ENCODE data around the gene ZC3H7B. TPM values are rescaled to one million over a fixed set of nuclear protein-coding genes. Genes with fewer than 3 reads are reported as not detected.
A peak's percentile ranks its signal among the peaks of the same experiment; 100 is the strongest.

The ZC3H7B gene
- total RNA-seq, 1 experiment from 2014 or later = 34.8 TPM

GRCh38 chr22:41273128-41273527, 28.2 kb upstream of the ZC3H7B start:
- CTCF ChIA-PET = no interaction called here
- ATAC-seq (no peak), DNase-seq (no peak)
- BruUV-seq (replicated peaks) = no TSS peak
- Histone ChIP-seq H3K27ac (ENCODE audit: low read length) (no peak overlapping the region), H3K9me2 (replicated peaks; ENCODE audit: low read length) (no peaks in the 10 kb centered on the region), H2AFZ (ENCODE audit: low read length) (no peak overlapping the region), H3K4me1 (ENCODE audit: insufficient read depth, low read length) (no peaks in the 10 kb centered on the region), H3K79me2 (ENCODE audit: low read length) (0 out of 2 replicates have a peak, but pooled peaks cover 4% of the 10 kb centered on the region), H3K36me3 (ENCODE audit: low read depth, low read length) (peaks cover 39% of the 10 kb centered on the region), H3F3A (ENCODE audit: low read length, unreplicated experiment) (no peaks in the 10 kb centered on the region), H3K4me3 (ENCODE audit: low read length) (no peak overlapping the region), H4K20me1 (ENCODE audit: low read length) (no peaks in the 10 kb centered on the region), H3K27me3 (ENCODE audit: low read length) (no peaks in the 10 kb centered on the region), H3K4me2 (ENCODE audit: low read length) (no peak overlapping the region), H3K9me3 (ENCODE audit: low read length) (no peaks in the 10 kb centered on the region), H3K9ac (ENCODE audit: low read length) (no peak overlapping the region)
- POLR2A ChIA-PET (ENCODE audit: unreplicated experiment) = no interaction called here
- intact Hi-C loops (cut with micrococcal nuclease) = no loop called here
- TF ChIP-seq EZH2phosphoT487 (IDR thresholded peaks at IDR 0.05; ENCODE audit: borderline replicate concordance, low read length) (no peak), EZH2 (IDR thresholded peaks at IDR 0.05; ENCODE audit: low read length, unreplicated experiment) (no peak), CTCF (conservative IDR thresholded peaks at IDR 0.05; ENCODE audit: low read depth, low read length) (no peak)

- H3K4me2 ChIP-seq (ENCODE audit: low read length) = no peak overlapping the region
- no peaks in the 10 kb centered on the region for H4K20me1 ChIP-seq (ENCODE audit: low read length)
- 0 out of 2 replicates have a peak, but pooled peaks cover 10% of the 10 kb centered on the region for H3K79me2 ChIP-seq (ENCODE audit: low read length)
- no peaks in the 10 kb centered on the region for H3K4me1 ChIP-seq (ENCODE audit: insufficient read depth, low read length)
- CTCF ChIA-PET = no interaction called here
- ATAC-seq (peak; percentile 64), DNase-seq (no peak)
- no peak overlapping the region for H3K27ac ChIP-seq (ENCODE audit: low read length)
- H3K9me2 ChIP-seq (replicated peaks; ENCODE audit: low read length) = no peaks in the 10 kb centered on the region
- no peaks in the 10 kb centered on the region for H3K9me3 ChIP-seq (ENCODE audit: low read length)
- H3F3A ChIP-seq (ENCODE audit: low read length, unreplicated experiment) = no peaks in the 10 kb centered on the region
- no TSS peak for BruUV-seq (replicated peaks)
- H2AFZ ChIP-seq (ENCODE audit: low read length) = no peak overlapping the region
- no peak overlapping the region for H3K4me3 ChIP-seq (ENCODE audit: low read length)
- POLR2A ChIA-PET (ENCODE audit: unreplicated experiment) = no interaction called here
- TF ChIP-seq CTCF (conservative IDR thresholded peaks at IDR 0.05; ENCODE audit: low read depth, low read length) (no peak), EZH2 (IDR thresholded peaks at IDR 0.05; ENCODE audit: low read length, unreplicated experiment) (no peak), EZH2phosphoT487 (IDR thresholded peaks at IDR 0.05; ENCODE audit: borderline replicate concordance, low read length) (no peak)
- H3K9ac ChIP-seq (ENCODE audit: low read length) = no peak overlapping the region
- H3K36me3 ChIP-seq (ENCODE audit: low read depth, low read length) = peaks cover 35% of the 10 kb centered on the region
- H3K27me3 ChIP-seq (ENCODE audit: low read length) = no peaks in the 10 kb centered on the region
- intact Hi-C loops (cut with micrococcal nuclease) = no loop called here
Measured at GRCh38 chr22:41274856-41275255, 26.5 kb upstream of the ZC3H7B start.

- no peaks in the 10 kb centered on the region for H3K9me2 ChIP-seq (replicated peaks; ENCODE audit: low read length)
- H4K20me1 ChIP-seq (ENCODE audit: low read length) = peaks cover 22% of the 10 kb centered on the region
- intact Hi-C loops (cut with micrococcal nuclease) = no loop called here
- H3K9me3 ChIP-seq (ENCODE audit: low read length) = no peaks in the 10 kb centered on the region
- H3K27me3 ChIP-seq (ENCODE audit: low read length) = no peaks in the 10 kb centered on the region
- DNase-seq (no peak), ATAC-seq (no peak)
- H3K4me2 ChIP-seq (ENCODE audit: low read length) = no peak overlapping the region
- BruUV-seq (replicated peaks) = no TSS peak
- H3K79me2 ChIP-seq (ENCODE audit: low read length) = peaks cover 58% of the 10 kb centered on the region
- H3K27ac ChIP-seq (ENCODE audit: low read length) = no peak overlapping the region
- H2AFZ ChIP-seq (ENCODE audit: low read length) = no peak overlapping the region
- H3F3A ChIP-seq (ENCODE audit: low read length, unreplicated experiment) = no peaks in the 10 kb centered on the region
- peaks cover 8% of the 10 kb centered on the region for H3K4me1 ChIP-seq (ENCODE audit: insufficient read depth, low read length)
- peaks cover 38% of the 10 kb centered on the region for H3K36me3 ChIP-seq (ENCODE audit: low read depth, low read length)
- no peak overlapping the region for H3K4me3 ChIP-seq (ENCODE audit: low read length)
- TF ChIP-seq CTCF (conservative IDR thresholded peaks at IDR 0.05; ENCODE audit: low read depth, low read length) = no peak
- TF ChIP-seq EZH2 (IDR thresholded peaks at IDR 0.05; ENCODE audit: low read length, unreplicated experiment) = no peak
- H3K9ac ChIP-seq (ENCODE audit: low read length) = no peak overlapping the region
- POLR2A ChIA-PET (ENCODE audit: unreplicated experiment) = no interaction called here
- CTCF ChIA-PET = interaction anchor here (0.6 kb wide), 1 partner anchor 85 kb away, joined by 5 read pairs; no protein-coding TSS in a partner anchor
Measured at GRCh38 chr22:41280065-41280464, 21.3 kb upstream of the ZC3H7B start.
